OCI-M2 (cell line): ENCODE data around the gene ABCA2.

Source experiments
- DNase-seq: peaks from one replicate; lab custom pipeline; 2025; ENCODE audit not compliant: unreplicated experiment; lab: John Stamatoyannopoulos, UW

Gene ABCA2

GRCh38 chr9:136981588-136982231, 46.3 kb downstream of the ABCA2 start:
- DNase-seq, result no peak

GRCh38 chr9:136980669-136981478, 47.2 kb downstream of the ABCA2 start:
- DNase-seq, result no peak

GRCh38 chr9:136979769-136980587, 48.1 kb downstream of the ABCA2 start:
- no peak for DNase-seq

- DNase-seq, result no peak
Observed at GRCh38 chr9:136978865-136979544, 49.0 kb downstream of the ABCA2 start.

GRCh38 chr9:136978073-136978864, 49.8 kb downstream of the ABCA2 start:
- no peak for DNase-seq

- DNase-seq, result no peak
Observed at GRCh38 chr9:136977649-136978072, 50.4 kb downstream of the ABCA2 start.

GRCh38 chr9:136977223-136977622, 50.8 kb downstream of the ABCA2 start, which contains the start of gene PTGDS:
Gene PTGDS (plus strand): TSS chr9:136977504. CDS start chr9:136977579, 75 bp downstream.
- no peak for DNase-seq

- no peak for DNase-seq
Observed at GRCh38 chr9:136975644-136976043, 52.4 kb downstream of the ABCA2 start.

GRCh38 chr9:136974817-136975535, 53.1 kb downstream of the ABCA2 start:
- DNase-seq, result no peak

- no peak for DNase-seq
Observed at GRCh38 chr9:136973618-136974617, 54.1 kb downstream of the ABCA2 start.

- no peak for DNase-seq
Observed at GRCh38 chr9:136972743-136973142, 55.3 kb downstream of the ABCA2 start.

GRCh38 chr9:136972335-136972734, 55.7 kb downstream of the ABCA2 start:
- DNase-seq, result no peak

- no peak for DNase-seq
Observed at GRCh38 chr9:136971746-136972145, 56.3 kb downstream of the ABCA2 start.

GRCh38 chr9:136970361-136970760, 57.7 kb downstream of the ABCA2 start:
- DNase-seq, result no peak

GRCh38 chr9:136969774-136970173, 58.3 kb downstream of the ABCA2 start:
- no peak for DNase-seq

GRCh38 chr9:136969150-136969549, 58.9 kb downstream of the ABCA2 start:
- DNase-seq, result no peak

- DNase-seq, result no peak
Observed at GRCh38 chr9:136968333-136969127, 59.5 kb downstream of the ABCA2 start.
